Right lobe of liver (tissue), 6 donors: ENCODE measurements around the gene WDR48. TPM values are rescaled to one million over a fixed set of nuclear protein-coding genes. Genes with fewer than 3 reads are reported as not detected.

Experiments
- ATAC-seq, 4 donors: fragments of 200-7000 bp; cut with Tn5 transposase; one replicate each; pipeline ENCODE4 v1.9.1; 2020; ENCODE audit warnings: mild to moderate bottlenecking in 4 of 4, moderate library complexity in 4 of 4
- DNase-seq, 3 donors: peaks; one replicate each; pipeline ENCODE4 v3.0.0-alpha.2; 2020
- H3K27ac ChIP-seq, 3 donors: fragments of 200-600 bp; one replicate each; pipeline ENCODE4 v1.8.0; 2022
- H3K27me3 ChIP-seq, 2 donors: fragments of 200-600 bp; one replicate each; pipeline ENCODE4 v1.8.0; 2022
- H3K36me3 ChIP-seq, 4 donors: fragments of 200-600 bp; sonication (generic) in 1 of 4; one replicate each; pipeline versions ENCODE4 v1.5.1 to v1.8.0; 2017 to 2022; ENCODE audit warnings: control low read depth in 1 of 4
- H3K4me1 ChIP-seq, 4 donors: fragments of 200-600 bp; sonication (generic) in 1 of 4; one replicate each; pipeline versions ENCODE4 v1.5.1 to v1.8.0; 2017 to 2022; ENCODE audit warnings: control low read depth in 1 of 4
- H3K4me3 ChIP-seq, 3 donors: fragments of 200-600 bp; one replicate each; pipeline ENCODE4 v1.8.0; 2022
- H3K9me3 ChIP-seq, 4 donors: fragments of 200-600 bp; sonication (generic) in 1 of 4; one replicate each; pipeline versions ENCODE4 v1.5.1 to v1.8.0; 2017 to 2022; ENCODE audit warnings: control low read depth in 1 of 4
- POLR2A ChIP-seq: fragments of 450-650 bp; IDR thresholded peaks from one replicate; pipeline ENCODE4 v1.6.1; 2017; ENCODE audit warnings: antibody characterized with exemption, mild to moderate bottlenecking
- WGBS: methylation state at CpG from one replicate; pipeline ENCODE4 v1.1.6; 2018; ENCODE audit warnings: low coverage, low lambda C conversion rate; ENCODE audit not compliant: insufficient coverage; ENCODE audit errors: missing lambda C conversion rate; 5-methylcytosine and 5-hydroxymethylcytosine counted together
- intact Hi-C, 2 donors: fragments of 100-400 bp; cut with DNase I; formaldehyde crosslinking; loops; one replicate each; pipeline versions ENCODE4 v1.11.2 to v1.14.1; 2022
- total RNA-seq, 6 experiments: library from RNA; depleted of rRNA in 2 of 6; stranded (reverse); fragments of >200 nt in 2 of 6; fragmentation: NEBNext Ultra II Directional in 3 of 6; extraction: Animal tissue kit (Norgen Biotek cat#: 25700) in 3 of 6; gene quantifications; one replicate each; pipeline versions ENCODE4 v1.1.0 to v1.2.4, GENCODE V29; 2016 to 2023
- TF ChIP-seq, protein P1 (sequence below), 4 donors: fragments of 200-600 bp in 3 of 4; fragments of 450-650 bp in 1 of 4; IDR thresholded peaks; one replicate each; pipeline versions ENCODE4 v1.5.1 to v1.8.0; 2016 to 2022; ENCODE audit warnings: antibody characterized with exemption in 4 of 4, mild to moderate bottlenecking in 2 of 4
- donor health status: DM: no; HTN: yes; CAD: no.
- donor health status: DM: no; HTN: no; CAD: no.
- donor health status: DM: no; HTN: no; CAD: no.
- donor health status: DM: no; HTN: yes; CAD: no.
- donor health status: DM: no; HTN: yes; CAD: no.

Gene WDR48
- total RNA-seq, 6 experiments from 2014 or later = 11.3 to 21.9 (median 18.3) TPM

DNA sequence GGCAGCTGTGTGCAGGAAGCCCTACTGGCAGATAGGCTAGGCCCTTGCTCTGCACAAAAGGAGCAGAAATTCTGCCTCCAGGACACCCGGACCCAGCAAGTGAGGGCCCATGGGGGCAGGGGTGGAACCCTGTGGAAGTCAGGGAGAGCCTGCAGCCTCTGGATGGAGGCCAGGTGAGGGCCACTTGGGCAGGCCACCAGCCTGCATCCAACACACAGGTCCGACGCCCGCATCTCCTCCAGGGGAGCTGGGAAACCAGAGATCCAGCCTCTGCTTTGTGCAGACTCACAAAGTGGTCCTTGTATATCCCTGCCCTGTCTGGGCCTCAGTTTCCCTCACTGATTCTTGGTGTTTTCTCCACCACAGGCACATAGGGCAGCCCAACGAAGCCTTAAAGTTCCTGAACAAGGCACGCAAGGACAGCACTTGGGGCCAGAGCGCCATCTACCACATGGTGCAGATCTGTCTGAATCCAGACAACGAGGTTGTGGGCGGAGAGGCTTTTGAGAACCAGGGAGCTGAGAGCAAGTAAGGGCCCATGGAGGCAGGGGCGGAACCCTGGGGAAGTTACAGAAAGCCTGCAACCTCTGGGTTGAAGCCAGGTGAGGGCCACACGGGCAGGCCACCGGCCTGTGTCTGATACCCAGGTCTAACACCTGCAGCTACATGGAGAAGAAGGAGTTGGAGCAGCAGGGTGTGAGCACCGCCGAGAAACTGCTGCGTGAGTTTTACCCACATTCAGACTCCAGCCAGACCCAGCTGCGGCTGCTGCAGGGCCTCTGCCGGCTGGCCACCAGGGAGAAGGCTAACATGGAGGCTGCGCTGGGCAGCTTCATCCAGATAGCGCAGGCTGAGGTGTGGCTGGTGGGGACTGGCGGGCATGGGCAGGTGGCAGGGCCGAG is 85.0 kb downstream of the WDR48 start:
- no peak overlapping the region for H3K27ac ChIP-seq
- TF ChIP-seq, protein P1, sequence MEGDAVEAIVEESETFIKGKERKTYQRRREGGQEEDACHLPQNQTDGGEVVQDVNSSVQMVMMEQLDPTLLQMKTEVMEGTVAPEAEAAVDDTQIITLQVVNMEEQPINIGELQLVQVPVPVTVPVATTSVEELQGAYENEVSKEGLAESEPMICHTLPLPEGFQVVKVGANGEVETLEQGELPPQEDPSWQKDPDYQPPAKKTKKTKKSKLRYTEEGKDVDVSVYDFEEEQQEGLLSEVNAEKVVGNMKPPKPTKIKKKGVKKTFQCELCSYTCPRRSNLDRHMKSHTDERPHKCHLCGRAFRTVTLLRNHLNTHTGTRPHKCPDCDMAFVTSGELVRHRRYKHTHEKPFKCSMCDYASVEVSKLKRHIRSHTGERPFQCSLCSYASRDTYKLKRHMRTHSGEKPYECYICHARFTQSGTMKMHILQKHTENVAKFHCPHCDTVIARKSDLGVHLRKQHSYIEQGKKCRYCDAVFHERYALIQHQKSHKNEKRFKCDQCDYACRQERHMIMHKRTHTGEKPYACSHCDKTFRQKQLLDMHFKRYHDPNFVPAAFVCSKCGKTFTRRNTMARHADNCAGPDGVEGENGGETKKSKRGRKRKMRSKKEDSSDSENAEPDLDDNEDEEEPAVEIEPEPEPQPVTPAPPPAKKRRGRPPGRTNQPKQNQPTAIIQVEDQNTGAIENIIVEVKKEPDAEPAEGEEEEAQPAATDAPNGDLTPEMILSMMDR (IDR thresholded peaks at IDR 0.05) = no peak
- TF ChIP-seq POLR2A = no peak
- ATAC-seq (no peak), DNase-seq (no peak)
- no CpG with 5 or more reads among the region's 21 CpGs for WGBS
- H3K27me3 ChIP-seq = no peaks in the 10 kb centered on the region
- H3K4me3 ChIP-seq = no peak overlapping the region
- H3K9me3 ChIP-seq = no peaks in the 10 kb centered on the region
- H3K4me1 ChIP-seq = peaks cover 0 to 11% (median 4%) of the 10 kb centered on the region in 4 donors
- intact Hi-C loops = no loop called here
- peaks cover 0 to 3% (median under 1%) of the 10 kb centered on the region in 4 donors for H3K36me3 ChIP-seq

GRCh38 chr3:39137435-39137936 is 85.7 kb downstream of the WDR48 start:
- WGBS = 92% methylated on average over 7 of the region's 18 CpGs
- DNase-seq = no peak

GRCh38 chr3:39137991-39138803 is 86.4 kb downstream of the WDR48 start:
- Histone ChIP-seq H3K36me3 (peaks cover 8 to 15% (median 11%) of the 10 kb centered on the region in 4 donors), H3K4me3 (no peak overlapping the region), H3K4me1 (peaks cover 0 to 24% (median 9%) of the 10 kb centered on the region in 4 donors), H3K9me3 (no peaks in the 10 kb centered on the region), H3K27ac (no peak overlapping the region), H3K27me3 (no peaks in the 10 kb centered on the region)
- 92% methylated on average over 2 of the region's 10 CpGs for WGBS
- DNase-seq (no peak), ATAC-seq (no peak)
- intact Hi-C loops = no loop called here
- no peak for TF ChIP-seq POLR2A
- TF ChIP-seq, protein P1 (IDR thresholded peaks at IDR 0.05) = no peak

More at GRCh38 chr3:39137435-39137936, 85.7 kb downstream of the WDR48 start:
- TF ChIP-seq POLR2A = no peak
- TF ChIP-seq, protein P1 (IDR thresholded peaks at IDR 0.05) = no peak
- H3K27me3 ChIP-seq = no peaks in the 10 kb centered on the region
- H3K27ac ChIP-seq = no peak overlapping the region
- no peak for ATAC-seq
- H3K9me3 ChIP-seq = no peaks in the 10 kb centered on the region
- H3K36me3 ChIP-seq = peaks cover 1 to 8% (median 4%) of the 10 kb centered on the region in 4 donors
- no peak overlapping the region for H3K4me3 ChIP-seq
- peaks cover 0 to 18% (median 7%) of the 10 kb centered on the region in 4 donors for H3K4me1 ChIP-seq
- intact Hi-C loops = no loop called here

DNA sequence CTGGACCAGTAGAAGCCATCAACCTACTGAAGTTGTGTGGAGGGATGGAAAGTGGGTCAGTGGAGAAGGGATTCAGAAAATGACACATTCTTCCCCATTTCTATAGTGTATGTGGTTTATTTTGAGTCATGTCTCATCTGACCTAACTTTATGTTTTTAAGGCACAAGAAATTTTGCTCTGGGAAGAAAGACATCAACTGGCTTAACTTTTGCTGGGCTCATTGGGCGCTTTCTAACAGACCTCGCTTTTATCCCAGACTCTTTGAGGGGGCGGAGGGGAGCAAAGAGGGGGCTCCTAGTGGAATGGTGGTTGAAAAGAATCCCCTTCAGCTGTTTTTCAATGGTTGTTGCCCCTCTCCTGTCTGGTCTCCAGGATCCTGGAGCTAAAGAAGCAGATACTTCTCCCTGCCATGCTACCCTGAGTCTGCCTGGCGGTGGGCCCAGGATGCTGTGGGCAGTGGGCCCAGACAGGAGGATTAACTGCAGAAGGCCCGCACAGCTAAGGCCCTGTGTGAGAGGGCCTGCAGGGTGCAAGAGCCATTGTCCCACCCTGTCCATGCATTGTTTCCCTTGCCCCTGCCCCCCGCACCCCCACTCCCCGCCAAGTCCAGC is 87.1 kb downstream of the WDR48 start:
- Histone ChIP-seq H3K27ac (no peak overlapping the region), H3K9me3 (no peaks in the 10 kb centered on the region), H3K27me3 (no peaks in the 10 kb centered on the region), H3K4me1 (peaks cover 0 to 24% (median 9%) of the 10 kb centered on the region in 4 donors), H3K4me3 (no peak overlapping the region), H3K36me3 (peaks cover 14 to 23% (median 17%) of the 10 kb centered on the region in 4 donors)
- TF ChIP-seq POLR2A = no peak
- TF ChIP-seq, protein P1 (IDR thresholded peaks at IDR 0.05) = no peak
- intact Hi-C loops = no loop called here
- DNase-seq (no peak), ATAC-seq (no peak)
- WGBS = 100% methylated on average over 2 of the region's 7 CpGs
